ENCODE results near the gene PDE6G.
"Not testable (repeated sequence)": the region's sequence is repeated elsewhere in the genome, so short reads cannot be mapped to it uniquely, and the experiment has no call there.

The PDE6G gene

GRCh38 chr17:81686614-81687013 lies 30.3 kb upstream of the PDE6G start:
- DNase-seq = no peak

GRCh38 chr17:81685108-81685507 lies 28.8 kb upstream of the PDE6G start:
- DNase-seq = peak; percentile 35

GRCh38 chr17:81684442-81684911 lies 28.1 kb upstream of the PDE6G start:
- DNase-seq = peak; percentile 62

GRCh38 chr17:81683584-81684441 lies 27.5 kb upstream of the PDE6G start, which contains the start of the genes ARL16 and HGS:
ARL16 (minus strand) TSS chr17:81683797; CDS start chr17:81683753, 44 bp downstream.
HGS (plus strand) TSS chr17:81684011; CDS start chr17:81684067, 56 bp downstream.
- peak; percentile 99 for DNase-seq

GRCh38 chr17:81683208-81683583 lies 26.9 kb upstream of the PDE6G start:
- no peak for DNase-seq

- no peak for DNase-seq
Observed at GRCh38 chr17:81682565-81683207, 26.3 kb upstream of the PDE6G start.

- no peak for DNase-seq
Observed at GRCh38 chr17:81681672-81682071, 25.3 kb upstream of the PDE6G start.

- DNase-seq = no peak
Observed at GRCh38 chr17:81680150-81680549, 23.8 kb upstream of the PDE6G start.

GRCh38 chr17:81676906-81677305 lies 20.6 kb upstream of the PDE6G start:
- no peak for DNase-seq

GRCh38 chr17:81675515-81676221 lies 19.3 kb upstream of the PDE6G start:
- DNase-seq = not testable (repeated sequence)

- DNase-seq = no peak
Observed at GRCh38 chr17:81673561-81674258, 17.4 kb upstream of the PDE6G start.

- no peak for DNase-seq
Observed at GRCh38 chr17:81672954-81673353, 16.6 kb upstream of the PDE6G start.

- no peak for DNase-seq
Observed at GRCh38 chr17:81672504-81672903, 16.2 kb upstream of the PDE6G start.

- DNase-seq = no peak
Observed at GRCh38 chr17:81667754-81668153, 11.4 kb upstream of the PDE6G start.

GRCh38 chr17:81666342-81667191 lies 10.2 kb upstream of the PDE6G start, which contains the start of the genes CCDC137 and OXLD1:
CCDC137 (plus strand) TSS chr17:81666737; CDS start chr17:81666767, 30 bp downstream.
OXLD1 (minus strand) TSS chr17:81666605; CDS start chr17:81666577, 28 bp downstream.
- peak; percentile 91 for DNase-seq

GRCh38 chr17:81666092-81666341 lies 9.7 kb upstream of the PDE6G start:
- no peak for DNase-seq

GRCh38 chr17:81665205-81666091 lies 9.1 kb upstream of the PDE6G start:
- no peak for DNase-seq

- no peak for DNase-seq
Observed at GRCh38 chr17:81664051-81664470, 7.7 kb upstream of the PDE6G start.

GRCh38 chr17:81662002-81662401 lies 5.7 kb upstream of the PDE6G start:
- no peak for DNase-seq

- no peak for DNase-seq
Observed at GRCh38 chr17:81660441-81660840, 4.1 kb upstream of the PDE6G start.

- no peak for DNase-seq
Observed at GRCh38 chr17:81659038-81659437, 2.7 kb upstream of the PDE6G start.

All from amniotic stem cell (primary cell).